G401.6 (cell line): ENCODE data around the gene CAMKMT.

Experiments used
- FAIRE-seq: peaks from 2 replicates; lab custom pipeline; 2012; peaks lifted over from hg19 to GRCh38; lab: Jason Lieb, UNC

Gene CAMKMT

GRCh38 chr2:44444881-44445280 lies 83.1 kb downstream of the CAMKMT start:
- FAIRE-seq, result no peak

GRCh38 chr2:44448860-44449527 lies 87.2 kb downstream of the CAMKMT start:
- FAIRE-seq, result no peak

- FAIRE-seq, result no peak
Measured at GRCh38 chr2:44450082-44450481, 88.3 kb downstream of the CAMKMT start.

- no peak for FAIRE-seq
Measured at GRCh38 chr2:44450806-44451205, 89.1 kb downstream of the CAMKMT start.

DNA sequence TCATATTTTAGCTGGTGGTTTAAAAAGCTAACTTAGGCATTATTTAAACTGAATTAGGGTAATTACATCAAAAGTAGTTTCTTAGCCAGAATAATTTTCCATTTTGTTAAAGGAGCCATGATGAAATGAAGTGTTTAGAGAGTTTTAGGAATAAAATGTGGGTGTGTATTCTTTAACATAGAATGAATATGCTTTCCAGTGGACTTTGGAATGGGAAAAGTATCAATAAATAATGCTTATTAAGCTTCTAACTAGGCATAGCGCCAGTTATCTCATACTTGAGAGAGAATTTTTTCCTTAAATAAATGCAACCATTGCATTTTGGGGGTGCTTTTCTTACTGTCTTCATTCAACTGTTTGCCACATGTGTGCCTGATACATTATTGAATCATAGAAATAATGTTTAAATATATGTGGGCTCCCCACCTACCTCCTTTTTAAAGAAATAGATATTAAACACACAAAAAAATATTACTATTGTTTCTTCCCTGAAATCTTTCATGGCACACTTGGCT lies 90.4 kb downstream of the CAMKMT start:
- FAIRE-seq, result peak; percentile 8

GRCh38 chr2:44453259-44453658 lies 91.5 kb downstream of the CAMKMT start:
- FAIRE-seq, result no peak

DNA sequence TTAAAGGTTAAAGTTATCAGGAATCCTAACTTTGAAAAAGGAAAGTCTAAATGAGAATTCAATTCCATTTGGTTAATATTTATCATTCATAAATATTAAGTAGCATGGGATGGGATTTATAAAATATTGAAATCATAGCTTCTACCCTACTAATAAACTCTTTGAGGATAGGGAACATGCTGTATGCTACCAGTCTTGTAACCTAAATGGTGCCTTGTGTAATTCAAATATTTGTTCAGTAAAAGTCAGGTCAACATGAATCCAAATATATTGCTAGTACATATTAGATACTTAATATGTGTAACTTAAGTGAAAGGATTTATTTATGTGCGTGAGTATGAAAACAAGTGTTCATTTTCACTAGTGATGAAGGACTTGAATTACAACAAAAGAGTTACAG lies 94.1 kb downstream of the CAMKMT start:
- no peak for FAIRE-seq

DNA sequence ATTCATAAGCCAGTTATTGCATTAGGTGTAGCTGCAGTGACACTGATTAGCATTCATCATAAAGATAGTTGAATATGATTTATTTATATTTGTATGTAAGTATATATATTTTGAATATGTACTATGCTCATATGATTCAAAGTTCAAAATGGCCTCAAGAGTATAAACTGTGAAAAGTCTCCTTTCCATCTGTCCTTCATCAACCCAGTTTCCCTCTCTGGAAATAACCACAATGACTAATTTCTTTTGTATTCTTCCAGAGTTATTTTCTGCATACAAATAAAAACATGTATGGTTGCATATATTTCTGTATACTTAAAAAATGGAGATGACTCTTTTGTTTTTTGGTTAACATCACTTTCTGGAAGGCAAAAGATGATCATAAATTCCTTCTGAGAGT lies 95.2 kb downstream of the CAMKMT start:
- no peak for FAIRE-seq

DNA sequence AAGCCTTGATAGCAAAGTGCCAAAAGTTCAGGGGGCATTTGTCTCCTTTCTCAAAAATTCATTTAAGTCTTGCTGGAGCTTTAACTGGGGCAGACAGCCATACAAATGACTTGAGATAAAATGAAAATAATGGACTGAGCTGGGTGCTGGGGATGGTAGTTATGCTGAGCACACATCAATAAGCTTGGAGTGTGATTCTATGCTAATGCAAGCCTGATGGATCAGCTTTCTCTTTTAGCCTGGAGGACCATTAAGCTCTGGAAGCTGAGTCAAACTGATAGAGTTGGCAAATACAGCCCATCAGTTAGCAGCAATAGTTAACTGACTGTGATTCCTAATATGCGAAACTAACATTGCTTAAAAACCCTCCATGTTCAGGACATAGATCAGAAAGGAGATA lies 98.0 kb downstream of the CAMKMT start:
- no peak for FAIRE-seq

GRCh38 chr2:44462934-44463849 lies 101.4 kb downstream of the CAMKMT start:
- no peak for FAIRE-seq

DNA sequence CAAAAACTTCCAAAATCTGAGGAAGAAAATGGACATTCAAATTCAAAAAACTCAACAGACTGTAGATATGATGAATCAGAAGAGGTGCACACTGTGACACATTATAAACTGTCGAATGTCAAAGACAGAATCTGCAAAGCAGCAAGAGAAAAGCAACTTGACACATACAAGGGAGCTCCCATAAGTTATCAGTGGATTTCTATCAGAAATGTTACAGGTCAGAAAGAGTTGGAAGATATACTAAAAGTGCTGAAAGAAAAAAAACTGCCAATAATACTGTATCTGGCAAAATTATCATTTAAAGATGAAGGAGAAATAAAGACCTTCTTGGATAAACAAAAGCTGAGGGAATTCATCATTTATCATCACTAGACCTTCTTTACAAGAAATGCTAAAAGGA lies 102.7 kb downstream of the CAMKMT start:
- no peak for FAIRE-seq

DNA sequence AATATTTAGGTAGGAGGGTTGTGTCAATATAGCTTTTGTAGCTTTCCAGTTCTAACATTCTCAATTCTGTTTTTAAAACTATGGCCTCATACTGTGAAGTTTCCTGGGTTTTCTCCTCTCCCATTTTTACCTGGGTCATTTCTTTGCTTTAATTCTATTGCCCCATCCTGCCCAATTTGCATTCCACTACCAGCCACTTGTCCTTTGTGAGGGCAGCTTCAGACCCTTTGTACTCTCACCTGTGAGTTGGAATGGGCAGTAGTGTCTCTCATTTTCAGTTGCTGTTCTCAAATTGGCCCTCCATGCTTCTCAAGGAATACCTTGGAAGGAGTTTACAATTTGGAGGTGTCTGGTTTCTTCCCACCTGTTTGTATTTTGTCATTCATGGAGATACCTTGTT lies 108.4 kb downstream of the CAMKMT start:
- no peak for FAIRE-seq

DNA sequence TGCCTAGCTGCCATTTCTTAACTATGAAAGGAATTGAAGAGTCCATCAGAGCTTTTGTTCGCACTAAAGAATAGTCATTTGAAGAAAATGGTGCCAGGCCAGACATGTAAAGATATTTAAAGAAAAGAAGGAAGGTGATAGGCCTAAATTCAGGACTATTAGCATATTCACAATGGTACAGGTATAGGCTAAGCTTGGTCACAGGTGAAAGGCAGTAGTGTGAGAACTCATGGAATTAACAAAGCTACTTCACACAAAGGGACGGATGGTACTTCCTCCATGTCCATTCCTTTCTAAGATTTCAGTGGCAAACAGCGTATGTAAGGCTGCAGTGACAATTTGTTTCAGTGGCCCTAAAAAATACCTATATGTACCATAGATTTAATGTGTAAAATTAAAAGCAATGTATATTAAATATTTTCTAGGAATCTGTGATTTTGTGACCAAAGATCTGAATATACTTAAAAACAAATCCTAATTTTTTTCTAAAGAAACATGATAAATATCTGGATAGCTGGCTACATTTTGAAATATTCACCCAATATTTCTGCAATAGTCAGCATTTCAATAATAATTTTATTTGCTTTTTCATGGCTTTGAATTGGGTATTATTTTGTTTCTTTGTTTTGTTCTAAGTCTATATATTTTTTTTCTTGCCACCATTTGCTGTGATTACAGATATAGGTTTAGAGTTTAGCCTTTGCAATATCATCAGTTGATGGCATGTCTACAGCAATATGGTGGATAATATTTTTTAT lies 116.1 kb downstream of the CAMKMT start:
- peak; percentile 27 for FAIRE-seq

- FAIRE-seq, result peak; percentile 97
Measured at GRCh38 chr2:44479127-44479887, 117.6 kb downstream of the CAMKMT start.

DNA sequence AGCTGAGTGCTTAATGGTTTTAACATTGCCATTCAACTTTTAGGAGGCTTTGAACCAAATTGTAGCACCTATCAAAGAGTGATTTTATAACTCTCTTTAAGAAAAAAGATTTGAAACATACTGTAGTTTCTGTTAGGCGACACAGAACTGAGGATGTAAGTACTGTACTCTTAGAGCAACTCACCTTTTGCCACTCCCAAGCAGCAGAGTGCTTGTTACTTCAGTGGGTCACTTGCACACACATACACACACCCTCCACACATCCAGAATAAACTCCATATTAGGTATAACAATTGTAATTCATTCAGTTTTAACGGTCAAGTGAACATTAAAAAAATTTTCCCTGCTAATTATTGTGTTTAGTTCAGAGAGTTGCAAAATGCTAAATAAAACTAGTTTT lies 118.3 kb downstream of the CAMKMT start:
- FAIRE-seq, result no peak

- peak; percentile 51 for FAIRE-seq
Measured at GRCh38 chr2:44487052-44487451, 125.3 kb downstream of the CAMKMT start.

DNA sequence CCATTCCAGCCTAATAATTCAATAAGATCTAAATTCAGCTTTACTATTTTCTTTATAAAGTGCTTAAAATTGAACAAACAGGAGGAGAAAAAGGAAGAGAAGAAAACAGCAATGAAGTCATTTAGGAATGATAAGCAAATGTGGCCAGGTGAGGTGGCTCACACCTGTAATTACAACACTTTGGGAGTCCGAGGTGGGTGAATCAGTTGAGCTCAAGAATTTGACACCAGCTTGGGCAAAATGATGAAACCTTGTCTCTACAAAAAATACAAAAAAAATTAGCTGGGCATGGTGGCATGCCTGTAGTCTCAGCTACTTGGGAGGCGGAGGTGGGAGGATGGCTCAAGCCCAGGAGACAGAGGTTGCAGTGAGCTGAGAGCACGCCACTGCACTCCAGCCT lies 129.0 kb downstream of the CAMKMT start:
- FAIRE-seq, result no peak

DNA sequence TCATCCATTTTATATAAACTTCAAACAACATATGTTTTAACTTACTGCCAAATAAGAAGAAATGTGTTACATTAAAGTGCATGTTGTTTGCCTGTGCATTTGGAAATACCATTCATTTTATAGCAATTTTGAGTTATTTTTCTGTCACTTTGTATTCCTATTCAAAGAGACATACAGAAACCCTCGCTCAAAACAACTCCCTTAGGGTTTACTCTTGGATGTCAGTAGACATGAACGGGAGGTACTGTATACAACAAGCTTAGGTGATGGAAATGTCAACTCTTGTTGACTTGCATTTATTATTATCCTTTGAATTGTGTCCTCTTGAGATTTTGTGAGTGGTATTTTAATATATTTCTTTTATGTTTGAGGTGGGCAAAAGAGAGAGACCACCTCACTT lies 132.3 kb downstream of the CAMKMT start:
- FAIRE-seq, result no peak

GRCh38 chr2:44495035-44495434 lies 133.3 kb downstream of the CAMKMT start:
- FAIRE-seq, result no peak

DNA sequence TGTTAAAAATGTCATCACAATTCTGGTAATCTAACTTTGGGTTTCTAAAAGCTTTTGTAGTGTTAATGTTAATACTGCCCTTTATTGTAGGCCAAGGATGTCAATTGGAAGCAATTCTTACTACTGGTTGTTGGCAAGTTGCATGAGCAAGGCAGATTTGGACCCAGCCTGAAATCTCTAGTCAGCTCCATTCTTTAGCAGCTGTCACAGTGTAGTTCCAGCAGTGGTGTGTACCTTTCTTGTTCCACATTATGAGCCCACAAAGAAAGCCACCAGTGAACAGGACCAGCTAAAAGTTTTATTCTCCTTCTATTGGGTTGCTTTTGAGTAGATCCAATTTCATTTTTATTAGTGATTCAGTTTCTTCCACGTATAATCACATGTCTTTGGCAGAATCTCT lies 133.8 kb downstream of the CAMKMT start:
- FAIRE-seq, result no peak

GRCh38 chr2:44496130-44496529 lies 134.4 kb downstream of the CAMKMT start:
- FAIRE-seq, result no peak

DNA sequence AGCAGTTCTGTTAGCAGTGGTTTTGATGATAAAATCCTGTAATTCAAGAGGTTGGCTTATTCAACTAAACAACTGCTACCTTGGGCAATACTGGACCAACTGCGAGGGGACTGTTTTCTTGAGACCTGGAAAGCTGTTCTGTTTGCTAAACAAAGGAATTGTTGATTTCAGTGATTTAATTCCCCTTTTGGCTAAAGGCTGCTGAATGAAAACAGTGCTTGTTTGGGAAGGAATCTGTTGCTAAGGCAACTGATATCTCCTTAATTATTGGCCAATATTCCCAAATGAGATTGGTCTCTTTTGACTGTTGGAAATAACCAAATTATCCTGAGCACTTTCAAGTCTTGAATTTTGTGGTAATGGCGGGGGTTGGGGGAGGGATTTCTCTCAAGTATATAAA lies 136.8 kb downstream of the CAMKMT start:
- FAIRE-seq, result no peak
